ENCODE results near the gene GSG1L. TPM values are rescaled to one million over a fixed set of nuclear protein-coding genes. Genes with fewer than 3 reads are reported as not detected.

The GSG1L gene
- total RNA-seq, 4 donors from 2014 or later = not detected

GRCh38 chr16:27819356-27819755 is 244.2 kb downstream of the GSG1L start:
- TF ChIP-seq, protein P1, sequence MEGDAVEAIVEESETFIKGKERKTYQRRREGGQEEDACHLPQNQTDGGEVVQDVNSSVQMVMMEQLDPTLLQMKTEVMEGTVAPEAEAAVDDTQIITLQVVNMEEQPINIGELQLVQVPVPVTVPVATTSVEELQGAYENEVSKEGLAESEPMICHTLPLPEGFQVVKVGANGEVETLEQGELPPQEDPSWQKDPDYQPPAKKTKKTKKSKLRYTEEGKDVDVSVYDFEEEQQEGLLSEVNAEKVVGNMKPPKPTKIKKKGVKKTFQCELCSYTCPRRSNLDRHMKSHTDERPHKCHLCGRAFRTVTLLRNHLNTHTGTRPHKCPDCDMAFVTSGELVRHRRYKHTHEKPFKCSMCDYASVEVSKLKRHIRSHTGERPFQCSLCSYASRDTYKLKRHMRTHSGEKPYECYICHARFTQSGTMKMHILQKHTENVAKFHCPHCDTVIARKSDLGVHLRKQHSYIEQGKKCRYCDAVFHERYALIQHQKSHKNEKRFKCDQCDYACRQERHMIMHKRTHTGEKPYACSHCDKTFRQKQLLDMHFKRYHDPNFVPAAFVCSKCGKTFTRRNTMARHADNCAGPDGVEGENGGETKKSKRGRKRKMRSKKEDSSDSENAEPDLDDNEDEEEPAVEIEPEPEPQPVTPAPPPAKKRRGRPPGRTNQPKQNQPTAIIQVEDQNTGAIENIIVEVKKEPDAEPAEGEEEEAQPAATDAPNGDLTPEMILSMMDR (IDR thresholded peaks at IDR 0.05; ENCODE audit: low read depth) = no peak

GRCh38 chr16:27818246-27818645 is 245.3 kb downstream of the GSG1L start:
- TF ChIP-seq, protein P1 (IDR thresholded peaks at IDR 0.05; ENCODE audit: low read depth) = no peak

GRCh38 chr16:27817038-27817437 is 246.5 kb downstream of the GSG1L start:
- TF ChIP-seq, protein P1 (IDR thresholded peaks at IDR 0.05; ENCODE audit: low read depth) = no peak

DNA sequence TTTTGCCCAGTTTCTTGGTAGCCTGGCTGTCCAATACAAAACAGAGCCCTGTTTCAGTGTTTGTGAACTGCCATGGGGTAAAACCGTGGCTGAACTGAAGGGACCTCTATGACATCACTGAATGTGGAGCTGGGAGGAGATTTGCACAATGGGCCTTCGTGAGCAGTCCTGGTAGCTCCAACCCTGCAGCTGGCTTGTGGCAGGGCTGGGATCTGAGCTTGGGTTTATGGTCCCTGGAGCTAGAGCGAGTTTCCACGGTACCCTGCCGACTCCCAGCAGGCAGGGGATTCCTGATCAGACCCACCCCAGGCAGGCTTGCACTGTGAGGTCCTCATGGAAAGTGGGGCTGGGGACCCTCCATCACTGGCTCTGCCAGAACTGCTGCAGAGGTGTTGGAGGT is 247.0 kb downstream of the GSG1L start:
- TF ChIP-seq, protein P1 (IDR thresholded peaks at IDR 0.05; ENCODE audit: low read depth) = no peak

DNA sequence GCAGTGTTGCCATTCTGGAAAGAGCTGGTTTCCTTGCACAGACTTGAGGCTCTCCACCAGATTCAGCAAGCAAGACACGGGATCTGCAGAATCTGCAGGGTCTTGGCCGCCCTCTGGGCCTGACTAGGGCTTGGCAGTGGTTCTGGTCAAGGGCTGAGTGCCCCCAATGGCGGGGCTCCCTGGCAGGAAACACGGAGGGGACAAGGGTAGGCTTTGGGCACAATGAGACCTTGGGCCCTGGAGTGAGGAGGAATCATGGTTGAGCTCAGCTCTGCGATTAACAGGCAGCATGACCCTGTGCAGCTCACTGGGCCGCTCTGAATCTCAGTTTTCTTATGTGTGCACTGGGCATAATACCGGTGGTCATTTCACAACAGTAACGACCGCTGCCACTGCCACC is 249.9 kb downstream of the GSG1L start:
- TF ChIP-seq, protein P1 (IDR thresholded peaks at IDR 0.05; ENCODE audit: low read depth) = no peak

GRCh38 chr16:27811881-27812280 is 251.6 kb downstream of the GSG1L start:
- TF ChIP-seq, protein P1 (IDR thresholded peaks at IDR 0.05; ENCODE audit: low read depth) = no peak

- TF ChIP-seq, protein P1 (IDR thresholded peaks at IDR 0.05; ENCODE audit: low read depth) = no peak
Measured at GRCh38 chr16:27806986-27807385, 256.5 kb downstream of the GSG1L start.
